HL-60 (cell line): ENCODE results near the gene AGPAT2.

Source experiments
- CTCF ChIP-seq: IDR thresholded peaks from one replicate; pipeline ENCODE4 v1.5.1; 2011; ENCODE audit warnings: low read length, control low read depth, inconsistent platforms; ENCODE audit not compliant: insufficient read depth
- GABPA ChIP-seq: IDR thresholded peaks from 2 replicates; pipeline ENCODE4 v1.6.1; 2012; ENCODE audit warnings: low read depth
- POLR2AphosphoS5 ChIP-seq: IDR thresholded peaks from 2 replicates; pipeline ENCODE4 v1.6.1; 2012; ENCODE audit warnings: low read depth
- SPI1 ChIP-seq: IDR thresholded peaks from 2 replicates; pipeline ENCODE4 v1.6.1; 2012; ENCODE audit warnings: low read depth, mild to moderate bottlenecking, borderline replicate concordance
- TF ChIP-seq, protein P1 (sequence below): IDR thresholded peaks from 2 replicates; pipeline ENCODE4 v1.6.1; 2012; ENCODE audit warnings: low read depth; ENCODE audit not compliant: insufficient replicate concordance

GRCh38 chr9:136662326-136662655, 25.0 kb downstream of the AGPAT2 start:
- TF ChIP-seq POLR2AphosphoS5 (no peak), CTCF (no peak), GABPA (no peak), SPI1 (no peak)
- TF ChIP-seq, protein P1, sequence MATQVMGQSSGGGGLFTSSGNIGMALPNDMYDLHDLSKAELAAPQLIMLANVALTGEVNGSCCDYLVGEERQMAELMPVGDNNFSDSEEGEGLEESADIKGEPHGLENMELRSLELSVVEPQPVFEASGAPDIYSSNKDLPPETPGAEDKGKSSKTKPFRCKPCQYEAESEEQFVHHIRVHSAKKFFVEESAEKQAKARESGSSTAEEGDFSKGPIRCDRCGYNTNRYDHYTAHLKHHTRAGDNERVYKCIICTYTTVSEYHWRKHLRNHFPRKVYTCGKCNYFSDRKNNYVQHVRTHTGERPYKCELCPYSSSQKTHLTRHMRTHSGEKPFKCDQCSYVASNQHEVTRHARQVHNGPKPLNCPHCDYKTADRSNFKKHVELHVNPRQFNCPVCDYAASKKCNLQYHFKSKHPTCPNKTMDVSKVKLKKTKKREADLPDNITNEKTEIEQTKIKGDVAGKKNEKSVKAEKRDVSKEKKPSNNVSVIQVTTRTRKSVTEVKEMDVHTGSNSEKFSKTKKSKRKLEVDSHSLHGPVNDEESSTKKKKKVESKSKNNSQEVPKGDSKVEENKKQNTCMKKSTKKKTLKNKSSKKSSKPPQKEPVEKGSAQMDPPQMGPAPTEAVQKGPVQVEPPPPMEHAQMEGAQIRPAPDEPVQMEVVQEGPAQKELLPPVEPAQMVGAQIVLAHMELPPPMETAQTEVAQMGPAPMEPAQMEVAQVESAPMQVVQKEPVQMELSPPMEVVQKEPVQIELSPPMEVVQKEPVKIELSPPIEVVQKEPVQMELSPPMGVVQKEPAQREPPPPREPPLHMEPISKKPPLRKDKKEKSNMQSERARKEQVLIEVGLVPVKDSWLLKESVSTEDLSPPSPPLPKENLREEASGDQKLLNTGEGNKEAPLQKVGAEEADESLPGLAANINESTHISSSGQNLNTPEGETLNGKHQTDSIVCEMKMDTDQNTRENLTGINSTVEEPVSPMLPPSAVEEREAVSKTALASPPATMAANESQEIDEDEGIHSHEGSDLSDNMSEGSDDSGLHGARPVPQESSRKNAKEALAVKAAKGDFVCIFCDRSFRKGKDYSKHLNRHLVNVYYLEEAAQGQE, result no peak
